ENCODE results near the gene PHF13.

DNA sequence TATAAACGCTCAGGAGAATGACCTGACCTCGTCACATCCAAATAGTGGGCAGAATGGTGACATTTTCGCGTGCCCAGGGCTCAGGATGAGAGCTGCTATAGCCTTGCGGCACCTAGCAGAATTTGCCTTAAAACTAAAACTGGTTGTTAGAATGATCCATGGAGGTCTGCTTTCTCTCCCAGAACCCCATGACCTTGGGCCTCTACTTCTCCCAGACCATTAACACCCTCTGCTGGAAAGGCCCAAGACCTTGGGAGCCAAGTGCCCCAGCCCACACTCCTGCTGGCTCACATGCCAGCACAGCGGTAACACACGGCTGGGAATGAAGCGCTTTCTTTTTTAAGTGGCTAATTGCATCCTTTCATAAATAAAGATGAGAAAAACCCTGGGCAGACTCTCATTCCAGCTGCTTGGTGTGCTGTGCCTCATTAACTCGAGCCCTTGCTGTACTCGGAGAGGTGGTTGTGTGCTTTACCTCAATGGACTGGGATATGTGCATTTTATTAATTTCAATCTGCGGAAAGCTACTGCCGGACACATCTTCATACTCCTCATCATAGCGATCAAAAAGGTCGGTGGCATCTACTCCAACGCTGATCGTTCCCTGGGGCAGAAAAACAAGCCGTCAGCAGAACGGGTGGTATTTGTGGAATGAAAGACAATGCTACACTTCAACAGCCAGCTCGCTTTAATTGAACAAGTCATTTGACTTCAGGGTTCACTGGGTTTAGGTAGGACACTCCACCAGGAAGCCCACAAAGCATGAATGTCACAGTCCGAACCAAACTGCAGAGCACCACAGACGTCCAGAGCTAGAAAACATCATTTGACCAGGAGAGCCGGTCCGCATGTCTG, 40.1 kb downstream of the PHF13 start:
- TF ChIP-seq, protein P1, sequence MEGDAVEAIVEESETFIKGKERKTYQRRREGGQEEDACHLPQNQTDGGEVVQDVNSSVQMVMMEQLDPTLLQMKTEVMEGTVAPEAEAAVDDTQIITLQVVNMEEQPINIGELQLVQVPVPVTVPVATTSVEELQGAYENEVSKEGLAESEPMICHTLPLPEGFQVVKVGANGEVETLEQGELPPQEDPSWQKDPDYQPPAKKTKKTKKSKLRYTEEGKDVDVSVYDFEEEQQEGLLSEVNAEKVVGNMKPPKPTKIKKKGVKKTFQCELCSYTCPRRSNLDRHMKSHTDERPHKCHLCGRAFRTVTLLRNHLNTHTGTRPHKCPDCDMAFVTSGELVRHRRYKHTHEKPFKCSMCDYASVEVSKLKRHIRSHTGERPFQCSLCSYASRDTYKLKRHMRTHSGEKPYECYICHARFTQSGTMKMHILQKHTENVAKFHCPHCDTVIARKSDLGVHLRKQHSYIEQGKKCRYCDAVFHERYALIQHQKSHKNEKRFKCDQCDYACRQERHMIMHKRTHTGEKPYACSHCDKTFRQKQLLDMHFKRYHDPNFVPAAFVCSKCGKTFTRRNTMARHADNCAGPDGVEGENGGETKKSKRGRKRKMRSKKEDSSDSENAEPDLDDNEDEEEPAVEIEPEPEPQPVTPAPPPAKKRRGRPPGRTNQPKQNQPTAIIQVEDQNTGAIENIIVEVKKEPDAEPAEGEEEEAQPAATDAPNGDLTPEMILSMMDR (IDR thresholded peaks at IDR 0.05), result no peak
- no peak for TF ChIP-seq POLR2A (IDR thresholded peaks at IDR 0.05)
